NCI-H1105 (cell line): Measurements from ENCODE around the gene SUMO1.

Source experiments
- DNase-seq: peaks from one replicate; lab custom pipeline; 2025; lab: John Stamatoyannopoulos, UW

SUMO1 gene

DNA sequence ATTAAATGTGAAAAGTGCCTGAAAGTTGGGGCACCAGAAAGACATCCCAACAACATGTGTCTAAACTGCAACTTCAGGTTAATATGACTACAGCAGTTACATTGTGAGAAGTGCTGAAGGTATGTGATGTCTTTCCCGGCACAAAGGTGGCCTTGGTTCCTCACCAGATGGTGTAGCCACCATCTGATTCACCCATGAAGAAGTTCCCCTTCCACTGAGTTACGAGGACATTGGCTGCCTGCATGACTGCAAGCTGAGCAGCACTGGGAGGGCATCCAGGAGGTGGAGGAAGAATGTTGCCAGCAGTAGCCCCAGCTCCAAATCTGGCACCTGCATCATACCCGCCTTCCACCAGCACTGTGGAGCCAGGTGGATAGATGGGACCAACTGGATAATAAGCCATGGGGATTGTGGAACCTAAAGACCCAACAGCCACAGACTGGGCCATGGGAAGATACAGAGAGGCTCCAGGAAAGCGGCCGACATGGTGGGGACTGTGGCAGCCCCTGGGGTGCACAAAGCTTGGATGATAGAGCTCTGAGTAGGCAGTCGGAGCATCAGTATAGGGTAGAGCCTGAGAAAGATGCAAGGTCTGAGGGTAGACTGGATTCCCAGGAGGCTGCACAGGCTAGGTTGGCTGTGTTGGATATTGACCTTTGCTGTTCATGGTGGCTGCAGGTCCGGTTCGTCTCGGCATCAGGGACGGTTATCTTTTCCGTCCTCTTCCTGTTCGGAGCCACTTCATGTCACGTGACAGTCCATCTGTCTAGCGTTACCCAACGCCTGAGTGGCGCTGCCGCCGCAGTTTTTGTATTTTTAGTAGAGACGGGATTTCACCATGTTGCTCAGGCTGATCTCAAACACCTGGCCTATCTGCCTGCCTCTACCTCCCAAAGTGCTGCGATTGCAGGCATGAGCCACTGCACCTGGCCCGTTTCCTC lies 36.9 kb downstream of the SUMO1 start:
- no peak for DNase-seq

DNA sequence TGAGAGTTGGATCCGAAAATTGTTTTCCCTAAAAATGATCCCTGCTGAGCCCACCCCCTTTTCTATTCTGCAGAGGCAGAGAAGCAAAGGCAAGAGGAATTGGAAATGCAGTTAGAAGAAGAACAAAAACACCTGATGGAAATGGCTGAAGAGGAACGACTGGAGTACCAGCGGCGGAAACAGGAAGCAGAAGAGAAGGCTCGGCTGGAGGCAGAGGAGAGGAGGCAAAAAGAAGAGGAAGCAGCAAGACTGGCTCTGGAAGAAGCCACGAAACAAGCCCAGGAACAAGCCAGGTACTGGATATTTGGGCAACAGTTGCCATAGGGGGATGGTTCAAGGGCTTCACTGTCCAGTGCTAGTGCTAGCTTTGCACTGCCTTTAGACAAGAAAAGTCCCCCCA lies 41.7 kb downstream of the SUMO1 start:
- no peak for DNase-seq

GRCh38 chr2:202194418-202194817 lies 44.0 kb downstream of the SUMO1 start:
- no peak for DNase-seq

GRCh38 chr2:202193881-202194353 lies 44.5 kb downstream of the SUMO1 start:
- DNase-seq: no peak

DNA sequence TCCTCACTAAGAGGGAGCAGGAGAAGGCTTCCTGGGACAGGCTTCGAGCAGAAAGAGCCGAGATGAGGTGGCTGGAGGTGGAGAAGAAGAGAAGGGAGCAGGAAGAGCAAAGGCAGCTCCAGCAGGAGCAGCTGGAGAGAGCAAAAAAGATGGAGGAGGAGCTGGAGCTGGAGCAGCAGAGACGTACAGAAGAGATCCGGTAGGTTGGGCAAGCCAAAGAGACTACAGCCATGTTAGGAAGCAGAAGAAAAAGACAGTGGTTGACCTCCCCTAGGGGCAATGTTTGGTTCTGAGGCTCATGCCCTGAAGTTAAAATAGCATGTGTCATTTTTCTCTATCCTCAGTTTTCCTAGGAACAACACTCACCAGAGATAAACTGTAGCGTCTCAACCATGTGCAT lies 45.1 kb downstream of the SUMO1 start:
- no peak for DNase-seq

- no peak for DNase-seq
Observed at GRCh38 chr2:202187570-202187969, 50.8 kb downstream of the SUMO1 start.

DNA sequence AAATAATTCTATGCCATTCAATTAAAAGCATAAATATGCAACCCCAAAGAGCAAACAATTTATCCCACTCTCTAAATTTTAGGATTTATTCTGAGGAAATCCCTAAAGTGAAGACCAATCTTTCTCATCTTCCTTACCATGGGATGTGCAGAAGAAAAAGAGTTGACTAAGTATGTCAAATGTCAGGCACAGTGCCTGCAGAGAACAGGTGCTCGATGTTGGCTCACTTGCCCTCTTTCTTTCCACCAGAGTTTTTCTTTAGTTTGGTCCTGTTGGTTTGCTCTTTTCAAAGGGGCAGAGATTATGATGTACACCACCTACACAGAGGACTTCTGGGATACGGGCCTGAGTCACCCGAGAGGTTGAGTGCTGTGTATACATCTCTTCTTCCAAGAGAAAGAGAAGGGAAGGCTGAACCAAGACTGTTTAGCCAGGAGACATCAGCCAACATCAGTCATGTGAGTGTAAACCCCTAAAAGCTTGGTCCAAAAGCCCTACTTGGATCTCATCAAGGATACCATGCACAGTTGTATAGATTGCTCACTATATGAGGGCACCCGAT lies 51.7 kb downstream of the SUMO1 start:
- DNase-seq: no peak

GRCh38 chr2:202185156-202185555 lies 53.2 kb downstream of the SUMO1 start:
- no peak for DNase-seq

DNA sequence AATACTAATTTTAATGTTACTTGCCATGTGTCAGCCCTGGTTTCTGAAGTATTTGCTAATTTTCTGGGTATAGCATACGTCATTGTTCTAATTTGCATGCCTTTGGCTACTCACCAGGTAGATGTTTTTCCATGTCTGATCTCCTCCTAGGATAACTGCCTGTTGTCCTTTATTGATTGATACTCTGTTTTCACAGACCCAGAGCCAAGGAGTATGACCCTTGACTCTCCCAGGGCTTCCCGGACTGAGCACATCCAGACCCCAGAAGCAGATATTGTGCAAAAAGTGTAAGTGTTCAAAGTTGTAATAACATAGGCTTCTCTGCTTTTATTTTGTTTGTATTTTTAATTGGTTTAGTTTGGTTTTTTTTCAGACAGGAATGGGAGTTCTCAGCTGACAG lies 53.8 kb downstream of the SUMO1 start:
- DNase-seq: no peak

- DNase-seq: peak; percentile 36
Observed at GRCh38 chr2:202178346-202178958, 59.9 kb downstream of the SUMO1 start.

GRCh38 chr2:202172439-202173211 lies 65.8 kb downstream of the SUMO1 start:
- DNase-seq: no peak

- DNase-seq: no peak
Observed at GRCh38 chr2:202171241-202171825, 67.1 kb downstream of the SUMO1 start.

- no peak for DNase-seq
Observed at GRCh38 chr2:202169832-202170424, 68.5 kb downstream of the SUMO1 start.

GRCh38 chr2:202169131-202169530 lies 69.3 kb downstream of the SUMO1 start:
- no peak for DNase-seq

DNA sequence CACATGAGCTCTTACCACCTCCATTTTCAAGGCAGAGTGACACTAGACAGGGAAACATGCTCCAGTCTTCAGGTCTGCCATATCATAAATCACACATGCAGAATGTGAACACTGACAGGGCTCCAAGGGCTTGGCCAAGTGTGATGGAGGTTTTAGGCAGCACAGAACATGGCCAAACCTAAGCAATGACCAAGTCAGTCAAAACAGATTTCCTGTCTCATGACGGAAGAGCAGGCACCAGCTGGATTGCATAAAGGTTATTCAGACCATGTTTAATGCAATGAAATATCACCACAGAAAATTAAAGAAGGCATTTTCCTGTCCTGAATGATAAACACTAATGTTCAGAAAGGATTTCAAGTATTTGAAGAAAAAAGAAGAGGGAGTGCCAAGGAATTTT lies 72.5 kb downstream of the SUMO1 start:
- DNase-seq: no peak

- DNase-seq: no peak
Observed at GRCh38 chr2:202165208-202165607, 73.2 kb downstream of the SUMO1 start.

DNA sequence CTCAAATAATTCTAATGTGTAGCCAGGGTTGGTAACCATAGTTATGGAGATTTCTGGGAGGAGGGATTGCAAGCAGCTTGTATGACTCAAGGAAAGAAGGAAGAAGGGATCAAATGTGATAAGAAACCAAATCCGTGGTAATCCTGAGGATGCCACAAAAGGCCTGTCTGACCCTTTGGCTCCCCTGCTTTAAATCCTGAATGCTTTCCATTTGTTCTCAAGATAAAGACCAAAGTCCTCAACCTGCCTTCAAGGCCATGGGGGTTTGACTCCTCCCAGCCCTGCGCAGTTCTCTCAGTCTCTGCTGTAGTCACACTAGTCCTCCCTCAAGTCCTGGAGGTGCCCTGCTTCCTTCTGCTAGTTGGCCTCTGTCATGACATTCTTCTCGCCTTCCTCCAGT lies 74.0 kb downstream of the SUMO1 start:
- no peak for DNase-seq

DNA sequence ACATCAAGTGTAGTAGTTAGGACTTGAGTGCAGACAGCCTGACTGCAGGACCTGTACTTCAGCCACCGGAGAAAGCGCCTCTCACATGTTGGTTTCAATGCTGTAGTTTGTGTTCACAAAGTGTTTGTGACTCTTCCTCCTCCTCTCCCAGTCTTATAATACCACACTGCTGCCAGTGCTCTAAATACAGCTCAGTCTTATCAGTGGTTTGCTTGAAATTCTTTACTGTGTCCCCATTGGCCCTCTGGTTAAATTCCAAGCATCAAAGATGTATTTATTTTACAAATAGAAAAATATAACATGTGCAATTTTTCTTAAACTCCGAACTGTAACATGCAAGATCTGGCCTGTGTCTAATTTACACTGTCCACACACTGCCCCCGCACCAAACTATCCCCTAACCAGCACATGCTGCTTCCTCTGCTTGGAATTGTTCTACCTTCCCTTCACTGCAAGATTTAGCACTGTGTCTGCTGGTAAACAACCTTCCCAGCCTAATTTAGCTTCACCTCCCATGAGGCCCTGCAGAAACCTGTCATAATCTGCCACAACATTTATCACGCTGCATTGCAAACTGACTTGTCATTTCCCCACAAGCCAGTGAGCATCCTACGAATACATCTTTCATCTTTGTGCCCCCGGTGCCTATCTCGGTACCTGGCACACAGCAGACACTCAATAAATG lies 77.1 kb downstream of the SUMO1 start:
- no peak for DNase-seq

DNA sequence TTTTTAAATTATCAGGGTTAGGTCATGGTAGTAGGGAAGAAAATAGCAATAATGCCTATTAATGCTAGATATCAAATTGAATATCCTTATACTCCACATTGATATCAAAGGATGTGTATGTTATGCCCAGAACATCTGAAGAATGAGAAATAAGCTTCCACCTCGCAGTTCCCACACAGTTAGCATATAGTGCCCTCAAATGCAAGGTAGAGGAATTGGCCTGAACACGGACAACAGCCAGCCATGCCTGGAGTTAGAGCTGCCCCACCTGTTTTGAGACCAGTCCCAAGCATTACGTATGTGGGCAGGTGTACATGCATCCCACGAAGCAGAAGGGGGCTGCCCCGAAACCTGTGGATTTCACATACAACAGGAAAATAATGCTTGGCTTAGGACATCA lies 79.6 kb downstream of the SUMO1 start:
- DNase-seq: no peak

- DNase-seq: no peak
Observed at GRCh38 chr2:202157211-202157990, 81.0 kb downstream of the SUMO1 start.
